Retinal pigment epithelial cell (primary cell): ENCODE results near the gene SLC17A9.

Experiments
- DNase-seq: peaks from one replicate; pipeline ENCODE4 v3.0.0-alpha.2; 2010; ENCODE audit warnings: low read depth
- H3K4me3 ChIP-seq: 2 replicates; pipeline ENCODE4 v1.5.1; 2011; ENCODE audit warnings: mild to moderate bottlenecking, low read length, control low read depth, moderate library complexity
- TF ChIP-seq, protein P1 (sequence below): conservative IDR thresholded peaks from 2 replicates; pipeline ENCODE4 v1.5.1; 2011; ENCODE audit warnings: low read depth, low read length, control low read depth, inconsistent platforms

SLC17A9 gene

DNA sequence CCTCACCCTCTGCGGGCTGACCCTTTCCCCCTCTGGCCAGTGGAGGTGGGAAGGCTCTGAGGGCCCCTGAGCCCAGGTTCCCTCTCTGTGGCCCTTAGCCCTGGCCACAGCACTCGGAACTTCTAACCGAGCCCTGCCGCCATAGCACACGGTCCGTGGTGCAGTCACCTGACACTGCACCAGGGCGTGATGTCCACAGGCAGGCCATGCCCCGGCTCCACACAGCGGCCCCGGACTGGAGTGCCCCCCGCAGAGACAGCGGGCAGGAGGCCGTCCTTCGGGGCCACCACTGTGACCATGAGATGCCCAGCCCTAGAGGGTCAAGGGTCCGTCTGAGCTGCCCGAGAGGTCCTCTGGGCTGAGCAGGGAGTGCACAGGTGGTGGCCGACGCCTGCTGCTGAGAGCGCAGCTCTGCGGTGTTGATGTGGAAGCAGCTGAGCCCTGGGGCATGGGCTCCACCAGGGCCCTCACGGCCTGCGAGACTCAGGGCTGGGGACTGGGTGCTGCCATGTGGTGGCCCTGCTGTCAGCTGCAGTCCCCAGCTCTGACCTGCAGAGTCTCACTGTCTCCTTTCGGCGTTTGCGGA, 65.4 kb downstream of the SLC17A9 start:
- DNase-seq: no peak
- H3K4me3 ChIP-seq: no peak overlapping the region
- TF ChIP-seq, protein P1, sequence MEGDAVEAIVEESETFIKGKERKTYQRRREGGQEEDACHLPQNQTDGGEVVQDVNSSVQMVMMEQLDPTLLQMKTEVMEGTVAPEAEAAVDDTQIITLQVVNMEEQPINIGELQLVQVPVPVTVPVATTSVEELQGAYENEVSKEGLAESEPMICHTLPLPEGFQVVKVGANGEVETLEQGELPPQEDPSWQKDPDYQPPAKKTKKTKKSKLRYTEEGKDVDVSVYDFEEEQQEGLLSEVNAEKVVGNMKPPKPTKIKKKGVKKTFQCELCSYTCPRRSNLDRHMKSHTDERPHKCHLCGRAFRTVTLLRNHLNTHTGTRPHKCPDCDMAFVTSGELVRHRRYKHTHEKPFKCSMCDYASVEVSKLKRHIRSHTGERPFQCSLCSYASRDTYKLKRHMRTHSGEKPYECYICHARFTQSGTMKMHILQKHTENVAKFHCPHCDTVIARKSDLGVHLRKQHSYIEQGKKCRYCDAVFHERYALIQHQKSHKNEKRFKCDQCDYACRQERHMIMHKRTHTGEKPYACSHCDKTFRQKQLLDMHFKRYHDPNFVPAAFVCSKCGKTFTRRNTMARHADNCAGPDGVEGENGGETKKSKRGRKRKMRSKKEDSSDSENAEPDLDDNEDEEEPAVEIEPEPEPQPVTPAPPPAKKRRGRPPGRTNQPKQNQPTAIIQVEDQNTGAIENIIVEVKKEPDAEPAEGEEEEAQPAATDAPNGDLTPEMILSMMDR: no peak
